Central memory CD8-positive, alpha-beta T cell (primary cell): ENCODE measurements around the gene WBP1L.
A peak's percentile ranks its signal among the peaks of the same experiment; 100 is the strongest.
"Not testable (repeated sequence)": the region's sequence is repeated elsewhere in the genome, so short reads cannot be mapped to it uniquely, and the experiment has no call there.

Source experiments
- ATAC-seq: fragments of 150-1000 bp; cut with Tn5 transposase; replicated peaks from 2 replicates; pipeline ENCODE4 v1.10.0; 2022; ENCODE audit warnings: mild to moderate bottlenecking, moderate FRiP score, moderate number of reproducible peaks; ENCODE audit not compliant: poor library complexity, severe bottlenecking; ENCODE audit errors: extremely low read depth
- DNase-seq, 2 donors: peaks; one replicate each; pipeline ENCODE4 v3.0.0; 2021; ENCODE audit warnings: low spot score in 2 of 2
- H3K27ac Mint-ChIP-seq: one replicate; pipeline ENCODE4 v1.8.0; 2022; ENCODE audit warnings: low read depth, mild to moderate bottlenecking, moderate library complexity, mixed read lengths
- H3K27me3 Mint-ChIP-seq: one replicate; pipeline ENCODE4 v1.8.0; 2022; ENCODE audit warnings: mixed read lengths
- H3K36me3 Mint-ChIP-seq: one replicate; pipeline ENCODE4 v1.8.0; 2022; ENCODE audit warnings: mild to moderate bottlenecking, moderate library complexity, mixed read lengths; ENCODE audit not compliant: insufficient read depth
- H3K4me1 Mint-ChIP-seq: one replicate; pipeline ENCODE4 v1.8.0; 2022; ENCODE audit warnings: mixed read lengths
- H3K4me3 Mint-ChIP-seq: one replicate; pipeline ENCODE4 v1.8.0; 2022; ENCODE audit warnings: mild to moderate bottlenecking, moderate library complexity, mixed read lengths
- H3K9me3 Mint-ChIP-seq: one replicate; pipeline ENCODE4 v1.8.0; 2022; ENCODE audit warnings: mixed read lengths

WBP1L gene

DNA sequence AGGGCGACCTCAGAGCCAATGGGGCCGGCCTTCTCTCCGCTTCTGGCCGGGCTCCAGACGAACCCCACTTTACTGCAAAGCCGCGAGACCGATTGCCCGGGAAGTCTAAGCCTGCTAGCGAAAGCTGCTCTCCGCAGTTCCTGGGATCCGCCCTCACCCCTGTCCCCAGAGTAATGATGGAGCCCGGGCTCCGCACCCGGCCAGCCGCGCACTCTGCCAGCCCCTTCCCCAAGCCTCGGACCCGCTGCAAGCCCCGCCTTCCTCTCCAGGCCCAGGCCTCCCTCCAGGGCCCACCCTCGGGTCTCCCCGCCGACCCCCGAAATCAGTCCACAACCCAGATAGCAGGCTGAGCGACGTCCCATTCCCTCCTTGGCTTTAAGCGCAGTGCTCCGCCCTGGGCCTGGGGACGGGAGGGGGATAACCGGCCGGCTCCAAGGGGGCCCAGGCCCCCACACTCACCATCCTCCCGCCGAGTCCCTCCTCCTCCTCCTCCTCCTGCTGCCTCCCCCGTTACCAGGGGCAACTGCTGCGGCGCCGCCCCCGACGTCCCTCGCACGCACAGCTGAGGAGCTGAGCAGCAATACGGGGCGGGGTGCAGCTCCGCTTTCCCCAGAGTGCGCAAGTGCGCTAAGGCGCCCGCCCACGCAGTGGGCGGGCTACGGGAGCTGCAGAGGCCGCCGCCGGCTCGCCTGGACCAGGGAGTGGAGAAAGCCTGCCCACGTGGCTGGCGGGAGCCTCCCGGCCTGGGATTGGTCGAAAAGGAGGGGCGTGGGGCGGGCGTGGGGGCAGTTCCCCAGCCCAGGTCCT lies 29.7 kb upstream of the WBP1L start, which contains the start of gene ARL3:
Gene ARL3, minus strand, starts transcription at position 584 of the 807 bp plus-strand sequence. Its CDS starts 122 bp downstream, at position 462.
- Mint-ChIP-seq H3K9me3 (no peaks in the 10 kb centered on the region), H3K4me1 (peaks cover 42% of the 10 kb centered on the region), H3K27ac (peak within 1 kb of the TSS; percentile 93), H3K36me3 (peaks cover 12% of the 10 kb centered on the region), H3K4me3 (peak within 1 kb of the TSS; percentile 97), H3K27me3 (no peaks in the 10 kb centered on the region)
- peak; percentile 74 to 86 for DNase-seq
- ATAC-seq: peak; percentile 94

DNA sequence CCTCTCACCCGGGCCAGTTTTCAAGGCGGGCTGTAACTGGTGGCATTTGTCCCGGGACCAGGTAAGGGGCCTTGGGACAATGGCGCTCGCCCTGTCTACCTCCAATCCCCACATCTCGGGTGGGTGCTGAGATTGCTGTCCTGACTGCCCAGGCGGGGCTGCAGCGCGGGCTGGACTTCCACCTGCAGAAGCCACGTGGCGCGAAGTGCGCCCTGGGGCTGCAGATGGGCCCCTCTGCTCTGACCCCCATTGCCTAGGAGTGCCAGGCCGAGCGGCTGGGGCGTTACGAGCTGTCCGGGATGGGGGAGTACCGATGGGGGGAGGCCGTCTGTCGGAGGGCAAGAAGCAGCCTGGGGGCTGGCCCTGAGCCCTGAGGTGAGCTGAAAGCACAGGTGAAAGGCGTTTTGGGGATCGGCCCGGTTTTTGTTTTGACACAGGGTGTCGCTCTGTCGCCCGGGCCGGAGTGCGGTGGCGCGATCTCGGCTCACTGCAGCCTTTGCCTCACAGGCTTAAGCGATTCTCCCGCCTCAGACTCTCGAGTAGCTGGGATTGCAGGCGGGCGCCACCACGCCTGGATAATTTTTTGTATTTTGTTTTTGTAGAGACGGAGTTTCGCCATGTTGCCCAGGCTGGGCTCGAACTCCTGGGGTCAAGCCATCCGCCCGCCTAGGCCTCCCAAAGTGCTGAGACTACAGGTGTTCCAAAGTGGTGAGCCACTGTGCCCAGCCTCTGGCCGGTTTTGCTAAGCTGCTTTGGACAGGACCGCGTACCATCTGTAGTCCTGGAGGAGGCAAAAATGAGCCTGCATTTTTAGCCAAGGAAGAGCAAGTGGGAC lies 28.9 kb upstream of the WBP1L start, which contains the start of gene SFXN2:
Gene SFXN2, plus strand, starts transcription at position 16 of the 835 bp plus-strand sequence. CDS start 12,001 bp downstream, outside the sequence.
- peak within 1 kb of the TSS; percentile 97 for H3K4me3 Mint-ChIP-seq
- H3K27me3 Mint-ChIP-seq: no peaks in the 10 kb centered on the region
- H3K4me1 Mint-ChIP-seq: peaks cover 48% of the 10 kb centered on the region
- peak within 1 kb of the TSS; percentile 93 for H3K27ac Mint-ChIP-seq
- H3K36me3 Mint-ChIP-seq: peaks cover 14% of the 10 kb centered on the region
- DNase-seq (peak; percentile 20 to 28), ATAC-seq (peak; percentile 10)
- no peaks in the 10 kb centered on the region for H3K9me3 Mint-ChIP-seq

DNA sequence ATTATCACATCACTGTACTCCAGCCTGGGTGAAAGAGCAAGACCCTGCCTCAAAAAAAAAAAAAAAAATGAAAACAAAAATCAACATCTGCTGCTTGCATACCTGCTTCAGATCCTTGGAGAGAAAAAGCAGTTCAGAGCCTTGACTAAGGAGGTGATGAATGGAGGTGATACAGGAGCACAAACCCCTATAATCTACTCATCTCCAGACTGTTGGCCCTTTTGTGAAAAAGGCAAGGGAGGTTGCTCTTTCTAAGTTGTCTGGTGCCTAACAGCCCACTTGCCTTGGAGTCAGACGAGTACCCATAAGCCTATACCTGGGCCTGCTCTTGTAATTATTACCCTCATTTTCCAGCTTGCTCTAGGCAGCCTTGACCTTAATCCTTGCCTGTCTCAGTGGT lies 27.9 kb upstream of the WBP1L start:
- Mint-ChIP-seq H3K4me3 (peak overlapping the region; percentile 35), H3K9me3 (no peaks in the 10 kb centered on the region), H3K27ac (no peak overlapping the region), H3K27me3 (no peaks in the 10 kb centered on the region), H3K36me3 (peaks cover 17% of the 10 kb centered on the region), H3K4me1 (peaks cover 43% of the 10 kb centered on the region)
- ATAC-seq (no peak), DNase-seq (no peak)

DNA sequence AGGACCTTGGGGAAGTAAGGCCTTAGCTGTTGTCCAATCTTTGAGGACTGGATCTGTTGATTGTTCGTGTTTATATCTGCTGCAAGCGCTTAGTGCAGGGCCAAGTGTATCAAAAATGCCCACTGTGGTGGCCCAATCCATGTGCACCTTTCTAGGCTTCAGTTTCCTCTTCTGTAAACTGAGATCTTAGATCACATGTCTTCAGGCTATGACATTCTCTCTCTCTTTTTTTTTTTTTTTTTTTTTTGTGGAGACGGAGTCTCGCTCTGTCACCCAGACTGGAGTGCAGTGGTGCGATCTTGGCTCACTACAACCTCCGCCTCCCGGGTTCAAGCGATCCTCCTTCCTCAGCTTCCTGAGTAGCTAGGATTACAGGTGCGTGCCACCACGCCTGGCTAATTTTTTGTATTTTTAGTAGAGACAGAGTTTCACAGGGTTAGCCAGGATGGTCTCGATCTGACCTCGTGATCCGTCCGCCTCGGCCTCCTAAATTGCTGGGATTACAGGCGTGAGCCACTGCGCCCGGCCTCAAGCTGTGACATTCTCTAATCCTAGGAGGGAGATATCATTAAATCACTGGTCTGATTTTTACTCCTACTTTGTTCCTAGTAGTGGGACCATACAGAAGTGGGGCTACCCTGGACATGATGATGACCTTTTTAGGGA lies 26.7 kb upstream of the WBP1L start:
- not testable (repeated sequence) for H3K27ac Mint-ChIP-seq, H3K9me3 Mint-ChIP-seq, DNase-seq, H3K4me3 Mint-ChIP-seq, ATAC-seq, H3K27me3 Mint-ChIP-seq
- Mint-ChIP-seq H3K4me1 (peaks cover 40% of the 10 kb centered on the region), H3K36me3 (peaks cover 17% of the 10 kb centered on the region)

DNA sequence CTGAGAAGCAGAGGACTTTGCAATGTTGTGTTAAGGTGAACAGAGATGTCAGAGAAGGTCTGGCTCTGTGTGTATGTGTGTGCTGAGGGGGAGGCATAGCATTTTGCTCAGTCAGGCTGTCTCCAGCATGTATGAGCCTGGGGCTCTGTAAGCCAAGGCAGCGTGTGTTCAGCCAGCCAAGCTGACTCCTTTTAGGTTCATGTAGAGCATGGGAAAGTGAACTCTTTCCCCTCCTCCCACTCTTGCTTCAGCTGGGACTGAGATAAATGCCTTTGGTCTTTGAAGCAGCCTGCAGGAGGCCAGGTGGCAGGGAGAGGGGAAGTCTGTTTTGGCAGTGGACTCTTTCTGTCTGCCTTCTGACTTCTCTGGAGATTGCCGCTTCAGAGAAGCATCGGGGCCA lies 25.5 kb upstream of the WBP1L start:
- DNase-seq (no peak), ATAC-seq (no peak)
- H3K36me3 Mint-ChIP-seq: peaks cover 15% of the 10 kb centered on the region
- no peak overlapping the region for H3K4me3 Mint-ChIP-seq
- peaks cover 35% of the 10 kb centered on the region for H3K4me1 Mint-ChIP-seq
- H3K9me3 Mint-ChIP-seq: no peaks in the 10 kb centered on the region
- no peak overlapping the region for H3K27ac Mint-ChIP-seq
- H3K27me3 Mint-ChIP-seq: no peaks in the 10 kb centered on the region

DNA sequence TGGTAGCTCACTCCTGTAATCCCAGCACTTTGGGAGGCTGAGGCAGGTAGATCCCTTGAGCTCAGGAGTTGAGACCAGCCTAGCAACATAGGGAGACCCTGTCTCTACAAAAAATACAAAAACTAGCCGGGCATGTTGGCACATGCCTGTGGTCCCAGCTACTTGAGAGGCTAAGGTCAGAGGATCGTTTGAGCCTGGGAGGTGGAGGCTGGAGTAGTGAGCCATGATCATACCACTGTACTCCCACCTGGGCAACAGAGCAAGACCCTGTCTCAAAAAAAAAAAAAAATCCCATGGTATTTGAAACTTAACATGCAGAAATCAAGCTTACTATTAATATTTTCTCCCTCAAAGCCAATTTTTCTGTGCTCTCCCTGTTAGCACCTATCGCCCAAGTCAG lies 23.4 kb upstream of the WBP1L start:
- Mint-ChIP-seq H3K27me3 (no peaks in the 10 kb centered on the region), H3K27ac (no peak overlapping the region), H3K4me3 (no peak overlapping the region), H3K9me3 (no peaks in the 10 kb centered on the region), H3K36me3 (peaks cover 9% of the 10 kb centered on the region), H3K4me1 (peaks cover 19% of the 10 kb centered on the region)
- no peak for DNase-seq
- ATAC-seq: no peak

DNA sequence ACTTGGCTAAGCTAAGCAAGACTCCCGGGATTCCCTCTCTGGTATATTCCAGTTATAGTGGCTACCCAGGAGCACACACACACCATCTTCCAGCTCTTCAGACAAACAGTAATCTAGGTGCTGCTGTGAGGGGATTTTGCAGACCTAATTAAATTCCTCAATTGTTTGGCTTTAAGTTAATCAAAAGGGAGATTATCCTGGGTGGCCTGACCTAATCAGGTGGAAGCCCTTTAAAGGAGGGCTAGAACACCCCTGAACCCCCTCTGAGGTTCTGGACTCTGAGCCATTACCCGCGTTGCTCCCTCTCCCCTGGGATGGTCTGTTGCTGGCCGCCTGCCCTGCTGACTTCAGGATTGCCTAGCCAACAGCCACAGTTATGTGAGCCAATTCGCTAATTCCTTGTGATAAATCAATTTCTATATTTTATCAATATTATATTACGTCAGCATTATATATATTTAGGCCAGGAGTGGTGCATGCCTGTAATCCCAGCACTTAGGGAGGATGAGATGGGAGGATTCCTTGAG lies 22.9 kb upstream of the WBP1L start:
- Mint-ChIP-seq H3K4me1 (peaks cover 19% of the 10 kb centered on the region), H3K9me3 (no peaks in the 10 kb centered on the region), H3K36me3 (peaks cover 9% of the 10 kb centered on the region), H3K27me3 (no peaks in the 10 kb centered on the region), H3K4me3 (no peak overlapping the region), H3K27ac (no peak overlapping the region)
- ATAC-seq: no peak
- DNase-seq: no peak

DNA sequence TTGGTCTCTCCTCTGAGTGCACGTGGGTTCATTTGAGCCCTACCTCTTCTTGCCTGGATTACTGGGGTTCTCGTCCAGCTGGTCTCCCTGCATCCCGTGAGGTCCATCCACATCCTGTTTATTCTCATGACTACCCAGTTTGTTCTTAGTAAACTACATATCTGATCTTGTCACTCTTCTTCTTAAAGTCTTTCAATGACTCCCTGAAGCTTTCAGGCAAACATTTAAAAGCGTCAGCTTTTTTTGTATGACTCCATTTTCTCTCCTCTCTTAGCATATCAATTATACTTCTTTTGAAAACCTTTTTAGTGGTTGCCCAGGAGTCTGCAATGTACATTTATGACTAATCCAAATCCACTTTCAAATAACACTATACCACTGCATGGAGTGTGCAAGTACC lies 21.8 kb upstream of the WBP1L start:
- no peak for DNase-seq
- ATAC-seq: no peak
- Mint-ChIP-seq H3K9me3 (no peaks in the 10 kb centered on the region), H3K27me3 (no peaks in the 10 kb centered on the region), H3K36me3 (peaks cover 9% of the 10 kb centered on the region), H3K27ac (no peak overlapping the region), H3K4me1 (peaks cover 12% of the 10 kb centered on the region), H3K4me3 (no peak overlapping the region)

DNA sequence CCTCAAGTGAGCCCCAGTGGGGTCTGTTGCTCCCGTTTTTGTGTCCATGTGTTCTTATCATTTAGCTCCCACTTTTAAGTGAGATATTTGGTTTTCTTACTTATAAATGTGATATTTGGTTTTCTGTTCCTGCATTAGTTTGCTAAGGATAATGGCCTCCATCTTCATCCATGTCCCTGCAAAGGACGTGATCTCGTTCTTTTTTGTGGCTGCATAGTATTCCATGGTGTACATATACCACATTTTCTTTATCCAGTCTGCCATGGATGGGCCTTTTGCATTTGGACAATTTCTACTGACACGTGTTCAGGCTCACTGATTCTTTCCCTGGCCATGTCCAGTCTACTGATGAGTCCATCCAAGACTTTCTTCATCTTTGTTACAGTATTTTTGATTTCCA lies 19.8 kb upstream of the WBP1L start:
- no peak for ATAC-seq
- H3K36me3 Mint-ChIP-seq: peaks cover 10% of the 10 kb centered on the region
- H3K9me3 Mint-ChIP-seq: no peaks in the 10 kb centered on the region
- no peaks in the 10 kb centered on the region for H3K27me3 Mint-ChIP-seq
- no peak for DNase-seq
- no peak overlapping the region for H3K27ac Mint-ChIP-seq
- H3K4me3 Mint-ChIP-seq: no peak overlapping the region
- peaks cover 19% of the 10 kb centered on the region for H3K4me1 Mint-ChIP-seq

DNA sequence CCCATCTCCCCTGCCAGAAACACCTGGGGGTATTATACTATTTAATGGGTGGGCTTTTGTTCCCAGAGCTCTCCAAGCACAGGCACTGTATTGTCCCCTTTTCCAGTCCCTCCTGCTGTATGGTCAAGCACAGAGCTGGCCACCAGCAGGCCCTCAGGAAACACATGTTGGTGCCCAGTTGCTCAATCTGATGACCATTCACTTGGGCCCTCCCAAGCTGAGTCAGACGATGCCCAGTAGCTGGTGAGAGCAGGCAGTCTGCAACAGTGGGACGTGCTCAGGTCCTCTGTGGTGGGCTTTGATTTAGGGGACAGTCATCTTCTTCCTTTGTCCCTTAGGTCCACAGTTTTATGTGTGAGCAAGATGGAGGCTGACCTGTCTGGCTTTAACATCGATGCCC lies 17.5 kb upstream of the WBP1L start:
- DNase-seq (no peak), ATAC-seq (no peak)
- peaks cover 8% of the 10 kb centered on the region for H3K36me3 Mint-ChIP-seq
- no peak overlapping the region for H3K4me3 Mint-ChIP-seq
- H3K27me3 Mint-ChIP-seq: no peaks in the 10 kb centered on the region
- no peaks in the 10 kb centered on the region for H3K9me3 Mint-ChIP-seq
- peaks cover 15% of the 10 kb centered on the region for H3K4me1 Mint-ChIP-seq
- H3K27ac Mint-ChIP-seq: no peak overlapping the region

DNA sequence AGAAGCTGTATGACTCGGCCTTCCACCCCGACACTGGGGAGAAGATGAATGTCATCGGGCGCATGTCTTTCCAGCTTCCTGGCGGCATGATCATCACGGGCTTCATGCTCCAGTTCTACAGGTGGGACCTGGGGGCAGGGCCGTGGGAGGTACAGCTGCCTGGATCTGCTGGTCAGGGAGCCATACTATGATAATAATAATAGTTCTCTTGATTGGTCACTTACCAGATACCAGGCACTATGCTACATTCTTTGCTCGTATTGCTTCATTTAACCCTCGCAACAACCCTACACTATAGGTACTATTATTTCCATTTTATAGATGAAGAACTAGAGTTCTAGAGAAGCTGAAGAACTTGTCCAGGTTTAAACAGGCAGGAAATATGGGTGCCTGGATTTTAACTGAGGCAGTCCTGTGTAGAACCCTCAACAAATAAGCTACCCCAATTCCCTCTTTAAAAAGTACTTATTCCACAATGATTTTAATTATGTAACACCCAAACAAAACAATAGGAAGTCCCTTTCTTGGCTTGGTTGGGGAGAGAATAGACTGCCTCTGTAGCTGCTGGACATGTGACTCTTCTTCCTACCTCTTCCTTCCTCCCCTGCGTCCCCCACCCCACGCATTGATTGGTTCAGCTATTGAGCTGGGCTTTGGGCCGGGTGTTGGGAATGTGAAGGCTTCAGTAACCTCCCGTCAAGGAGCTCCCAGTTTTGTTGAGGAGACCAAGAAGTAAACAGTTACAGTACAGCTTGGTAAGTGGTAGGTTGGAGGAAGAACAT lies 16.5 kb upstream of the WBP1L start:
- Mint-ChIP-seq H3K36me3 (peaks cover 11% of the 10 kb centered on the region), H3K4me3 (no peak overlapping the region), H3K9me3 (no peaks in the 10 kb centered on the region), H3K27ac (no peak overlapping the region), H3K27me3 (no peaks in the 10 kb centered on the region), H3K4me1 (peaks cover 10% of the 10 kb centered on the region)
- ATAC-seq: no peak
- no peak for DNase-seq
